GM12878 (cell line): ENCODE results near the gene FGFBP3. TPM values are rescaled to one million over a fixed set of nuclear protein-coding genes. Genes with fewer than 3 reads are reported as not detected.

Source experiments
- BHLHE40 ChIP-seq, 2 experiments: fragments of 450-650 bp in 1 of 2; IDR thresholded peaks; 2 replicates each; pipeline ENCODE4 v1.6.1; 2011 to 2017; ENCODE audit warnings: low read depth in 2 of 2, borderline replicate concordance in 1 of 2, improper control_type of control experiment in 1 of 2, low read length in 1 of 2, mild to moderate bottlenecking in 1 of 2
- CEBPZ ChIP-seq: fragments of 150-350 bp; IDR thresholded peaks from 2 replicates; pipeline ENCODE4 v1.6.1; 2016; ENCODE audit warnings: low read depth, low read length
- CHD4 ChIP-seq: fragments of 200-600 bp; sonication (generic); IDR thresholded peaks from 2 replicates; pipeline ENCODE4 v1.6.1; 2016; ENCODE audit warnings: mild to moderate bottlenecking
- ELK1 ChIP-seq: IDR thresholded peaks from 2 replicates; pipeline ENCODE4 v1.6.1; 2012; ENCODE audit warnings: low read depth, low read length, improper control_type of control experiment
- ETV6 ChIP-seq, 2 experiments: fragments of 450-650 bp in 1 of 2; IDR thresholded peaks in 1 of 2; conservative IDR thresholded peaks in 1 of 2; 2 replicates each; pipeline ENCODE4 v1.6.1; 2014; ENCODE audit warnings: antibody characterized with exemption in 1 of 2, borderline replicate concordance in 1 of 2, low read depth in 1 of 2, mild to moderate bottlenecking in 1 of 2, moderate library complexity in 1 of 2
- FOS ChIP-seq: IDR thresholded peaks from 3 replicates; pipeline ENCODE4 v1.6.1; 2011; ENCODE audit warnings: borderline replicate concordance; ENCODE audit not compliant: insufficient read length; ENCODE audit errors: extremely low read depth
- KAT2A ChIP-seq: conservative IDR thresholded peaks from 2 replicates; pipeline ENCODE4 v1.6.1; 2011; ENCODE audit warnings: low read depth, low read length; ENCODE audit not compliant: control insufficient read depth
- KLF5 ChIP-seq: fragments of 450-650 bp; IDR thresholded peaks from 2 replicates; pipeline ENCODE4 v1.6.1; 2014; ENCODE audit warnings: mild to moderate bottlenecking; ENCODE audit not compliant: partially characterized antibody
- MEF2B ChIP-seq: fragments of 450-650 bp; IDR thresholded peaks from 2 replicates; pipeline ENCODE4 v1.6.1; 2018; ENCODE audit warnings: mild to moderate bottlenecking, moderate library complexity; ENCODE audit not compliant: partially characterized antibody, poor library complexity, severe bottlenecking
- MXI1 ChIP-seq: fragments of 150-350 bp; IDR thresholded peaks from 2 replicates; pipeline ENCODE4 v1.6.1; 2011; ENCODE audit warnings: low read depth, mild to moderate bottlenecking, inconsistent platforms, low read length, improper control_type of control experiment
- NBN ChIP-seq: fragments of 450-650 bp; IDR thresholded peaks from 2 replicates; pipeline ENCODE4 v1.6.1; 2016
- PAX8 ChIP-seq: fragments of 450-650 bp; IDR thresholded peaks from 2 replicates; pipeline ENCODE4 v1.6.1; 2017; ENCODE audit warnings: mild to moderate bottlenecking, moderate library complexity
- POLR2A ChIP-seq: IDR thresholded peaks from 2 replicates; pipeline ENCODE4 v1.6.1; 2011; ENCODE audit warnings: low read depth, mild to moderate bottlenecking, low read length
- PRDM15 ChIP-seq: fragments of 450-650 bp; formaldehyde crosslinking; IDR thresholded peaks from 2 replicates; pipeline ENCODE4 v1.4.0; 2020; ENCODE audit warnings: mild to moderate bottlenecking, moderate library complexity
- RFX5 ChIP-seq: IDR thresholded peaks from 2 replicates; pipeline ENCODE4 v1.6.1; 2011; ENCODE audit warnings: low read depth, low read length, improper control_type of control experiment
- SIN3A ChIP-seq: IDR thresholded peaks from 2 replicates; pipeline ENCODE4 v1.6.1; 2012; ENCODE audit warnings: low read depth, low read length, improper control_type of control experiment
- SP1 ChIP-seq: IDR thresholded peaks from one replicate; pipeline ENCODE4 v1.6.1; 2011; ENCODE audit warnings: low read depth, low read length
- SREBF2 ChIP-seq: IDR thresholded peaks from 2 replicates; pipeline ENCODE4 v1.6.1; 2012; ENCODE audit warnings: mild to moderate bottlenecking, low read length
- TARDBP ChIP-seq: IDR thresholded peaks from 2 replicates; pipeline ENCODE4 v1.6.1; 2016; ENCODE audit warnings: borderline replicate concordance
- TBL1XR1 ChIP-seq: IDR thresholded peaks from 2 replicates; pipeline ENCODE4 v1.6.1; 2012; ENCODE audit warnings: low read depth, low read length, improper control_type of control experiment
- USF1 ChIP-seq: IDR thresholded peaks from 2 replicates; pipeline ENCODE4 v1.6.1; 2011; ENCODE audit warnings: borderline replicate concordance, low read depth, mild to moderate bottlenecking, moderate library complexity, mixed read lengths, low read length; ENCODE audit not compliant: insufficient read depth; ENCODE audit errors: extremely low read length
- polyA plus RNA-seq, 11 experiments: library from polyadenylated mRNA; depleted of rRNA in 4 of 11; unstranded in 6 of 11; stranded (reverse) in 5 of 11; fragments of >200 nt; fragmentation: Nextera tagmentation in 4 of 11; fragmentation: Illumina TruSeq in 1 of 11; extraction: Ambion mirVana in 4 of 11; extraction: Trizol in 1 of 11; gene quantifications; 1 replicate in 1 of 11; 2 replicates in 10 of 11; pipeline versions ENCODE4 v1.2.1 to v1.2.3, GENCODE V29; 2011 to 2016; ENCODE audit warnings: inconsistent platforms in 2 of 11, missing spikeins in 2 of 11, low read depth in 1 of 11
- total RNA-seq, 4 experiments: library from RNA; depleted of rRNA in 3 of 4; stranded (reverse); fragments of >200 nt in 3 of 4; fragmentation: Illumina TruSeq in 1 of 4; extraction: Trizol in 1 of 4; gene quantifications; 2 replicates each; pipeline versions ENCODE4 v1.2.1 to v1.2.3, GENCODE V29; 2013 to 2021

Gene FGFBP3
- total and polyA plus RNA-seq, 10 of the 15 experiments (the other 5 are each of a cell fraction or from before 2014, with no cell fraction given), result 0.08 to 1.0 (median 0.23) TPM

GRCh38 chr10:91923371-91924211, 14.3 kb upstream of the FGFBP3 start, which contains the start of gene BTAF1 (continued):
- TF ChIP-seq PRDM15 (CRISPR knock-in tag), result no peak
- TF ChIP-seq USF1, result no peak
- TF ChIP-seq SIN3A, result peak; percentile 88
- TF ChIP-seq SREBF2, result no peak
- no peak for TF ChIP-seq TARDBP
- no peak for TF ChIP-seq CEBPZ
- no peak for TF ChIP-seq KAT2A
- TF ChIP-seq FOS, result no peak
- no peak for TF ChIP-seq RFX5
- no peak; the same call in 1 of the 2 replicates for TF ChIP-seq TBL1XR1
- peak; percentile 27 for TF ChIP-seq KLF5
- peak; percentile 63 for TF ChIP-seq MXI1
- no peak for TF ChIP-seq CHD4
- TF ChIP-seq POLR2A, result peak; percentile 95
- peak; percentile 99 for TF ChIP-seq ELK1
- TF ChIP-seq SP1, result no peak
- no peak for TF ChIP-seq MEF2B
- peak; percentile 52; the same call in 1 of the 2 replicates for TF ChIP-seq NBN
- no peak for TF ChIP-seq ETV6 (conservative IDR thresholded peaks at IDR 0.05 in 1 of 2, IDR thresholded peaks at IDR 0.05 in 1 of 2; ENCODE audit: borderline replicate concordance in 1 of 2, low read depth in 1 of 2)
- peak; percentile 89 to 94 for TF ChIP-seq BHLHE40 (IDR thresholded peaks at IDR 0.05; ENCODE audit: borderline replicate concordance in 1 of 2, low read depth in 2 of 2, low read length in 1 of 2)
- TF ChIP-seq PAX8, result no peak
